SK-N-SH treated with all-trans-retinoic acid at 6 μM for 48 hours (cell line): ENCODE data around the gene ACTL8.

Source experiments
- ARNTL ChIP-seq: fragments of 450-650 bp; formaldehyde crosslinking; IDR thresholded peaks from 2 replicates; pipeline ENCODE4 v1.5.0; 2020; ENCODE audit warnings: low read depth, mild to moderate bottlenecking, moderate library complexity, borderline replicate concordance
- CREB5 ChIP-seq: fragments of 250-450 bp; sonication (Bioruptor Pico); IDR thresholded peaks from 2 replicates; pipeline ENCODE4 v1.5.1; 2020; ENCODE audit warnings: low read depth, mild to moderate bottlenecking, moderate library complexity
- ESRRG ChIP-seq: fragments of 250-450 bp; sonication (Bioruptor Pico); IDR thresholded peaks from 2 replicates; pipeline ENCODE4 v1.6.1; 2021; ENCODE audit warnings: mild to moderate bottlenecking
- ISL1 ChIP-seq: fragments of 250-450 bp; sonication (Bioruptor Pico); IDR thresholded peaks from 2 replicates; pipeline ENCODE4 v2.1.2; 2022; ENCODE audit warnings: mild to moderate bottlenecking, moderate library complexity
- PATZ1 ChIP-seq: fragments of 250-450 bp; sonication (Bioruptor Pico); IDR thresholded peaks from 2 replicates; pipeline ENCODE4 v1.8.0; 2020; ENCODE audit warnings: mild to moderate bottlenecking, moderate library complexity, borderline replicate concordance
- POU6F1 ChIP-seq: fragments of 250-450 bp; sonication (Bioruptor Pico); IDR thresholded peaks from 2 replicates; pipeline ENCODE4 v1.8.0; 2021; ENCODE audit warnings: low read depth, mild to moderate bottlenecking, moderate library complexity, borderline replicate concordance
- RARB ChIP-seq: fragments of 250-450 bp; sonication (Bioruptor Pico); IDR thresholded peaks from 2 replicates; pipeline ENCODE4 v1.8.0; 2021; ENCODE audit warnings: mild to moderate bottlenecking, moderate library complexity
- TOX ChIP-seq: fragments of 250-450 bp; sonication (Bioruptor Pico); IDR thresholded peaks from 2 replicates; pipeline ENCODE4 v1.8.0; 2021; ENCODE audit warnings: mild to moderate bottlenecking, moderate library complexity, borderline replicate concordance
- ZC3H10 ChIP-seq: fragments of 250-450 bp; sonication (Bioruptor Pico); IDR thresholded peaks from 2 replicates; pipeline ENCODE4 v1.5.1; 2021; ENCODE audit warnings: mild to moderate bottlenecking, moderate library complexity
- ZFP30 ChIP-seq: fragments of 450-650 bp; formaldehyde crosslinking; IDR thresholded peaks from 2 replicates; pipeline ENCODE4 v1.5.0; 2022; ENCODE audit warnings: mild to moderate bottlenecking, moderate library complexity
- ZNF70 ChIP-seq: fragments of 450-650 bp; formaldehyde crosslinking; IDR thresholded peaks from 2 replicates; pipeline ENCODE4 v1.5.0; 2020; ENCODE audit warnings: mild to moderate bottlenecking, moderate library complexity

GRCh38 chr1:17798799-17799382 lies 43.8 kb downstream of the ACTL8 start:
- TF ChIP-seq ISL1 (CRISPR knock-in tag) (no peak), ESRRG (CRISPR knock-in tag) (no peak), ZFP30 (CRISPR knock-in tag) (no peak), PATZ1 (no peak), CREB5 (CRISPR knock-in tag) (no peak), ZNF70 (CRISPR knock-in tag) (no peak), ZC3H10 (CRISPR knock-in tag) (no peak), RARB (CRISPR knock-in tag) (no peak), TOX (no peak), POU6F1 (CRISPR knock-in tag) (no peak), ARNTL (CRISPR knock-in tag) (no peak)
